MM.1S (cell line): ENCODE results near the gene C19orf38.

Experiments
- DNase-seq: peaks from one replicate; pipeline ENCODE4 v3.0.0-alpha.2; 2015
- H2AFZ ChIP-seq: fragments of 300-600 bp; sonication (generic); 2 replicates; pipeline ENCODE4 v1.6.0; 2016; ENCODE audit warnings: antibody characterized with exemption, low read length
- H3F3A ChIP-seq: fragments of 300-600 bp; sonication (generic); 2 replicates; pipeline ENCODE4 v1.6.1; 2016; ENCODE audit warnings: mild to moderate bottlenecking, antibody characterized with exemption, low read length, moderate library complexity, mixed read lengths; ENCODE audit not compliant: insufficient read depth
- H3K27ac ChIP-seq: fragments of 300-600 bp; sonication (generic); 2 replicates; pipeline ENCODE4 v1.5.1; 2016; ENCODE audit warnings: mild to moderate bottlenecking, low read length
- H3K27me3 ChIP-seq: fragments of 300-600 bp; sonication (generic); replicated peaks from 2 replicates; pipeline ENCODE4 v1.6.0; 2016; ENCODE audit warnings: low read length; ENCODE audit not compliant: insufficient read depth
- H3K36me3 ChIP-seq: fragments of 300-600 bp; sonication (generic); replicated peaks from 2 replicates; pipeline ENCODE4 v1.6.1; 2016; ENCODE audit warnings: mild to moderate bottlenecking, low read length, mixed read lengths; ENCODE audit not compliant: insufficient read depth
- H3K4me1 ChIP-seq: fragments of 300-600 bp; sonication (generic); 2 replicates; pipeline ENCODE4 v1.6.1; 2016; ENCODE audit warnings: low read length, mixed read lengths
- H3K4me2 ChIP-seq: fragments of 300-600 bp; sonication (generic); 2 replicates; pipeline ENCODE4 v1.6.0; 2016; ENCODE audit warnings: low read depth, low read length
- H3K4me3 ChIP-seq: fragments of 300-600 bp; sonication (generic); 2 replicates; pipeline ENCODE4 v1.5.1; 2016; ENCODE audit warnings: low read length, mixed read lengths
- H3K79me2 ChIP-seq: fragments of 300-600 bp; sonication (generic); 2 replicates; pipeline ENCODE4 v1.6.1; 2016; ENCODE audit warnings: mixed run types, low read length, mixed read lengths
- H3K9ac ChIP-seq: fragments of 300-600 bp; sonication (generic); 2 replicates; pipeline ENCODE4 v1.6.1; 2016; ENCODE audit warnings: low read length, mixed read lengths
- H3K9me2 ChIP-seq: fragments of 300-600 bp; sonication (generic); replicated peaks from 2 replicates; pipeline ENCODE4 v1.6.1; 2016; ENCODE audit warnings: mild to moderate bottlenecking, low read length, mixed read lengths; ENCODE audit not compliant: insufficient read depth
- H3K9me3 ChIP-seq: fragments of 300-600 bp; sonication (generic); replicated peaks from 2 replicates; pipeline ENCODE4 v1.6.1; 2016; ENCODE audit warnings: mild to moderate bottlenecking, low read length, mixed read lengths; ENCODE audit not compliant: insufficient read depth
- H4K20me1 ChIP-seq: fragments of 300-600 bp; sonication (generic); 2 replicates; pipeline ENCODE4 v1.6.1; 2016; ENCODE audit warnings: mild to moderate bottlenecking, low read length, moderate library complexity, mixed read lengths; ENCODE audit not compliant: insufficient read depth
- EZH2 ChIP-seq: fragments of 300-600 bp; sonication (generic); optimal IDR thresholded peaks from 2 replicates; pipeline ENCODE3; 2017; ENCODE audit warnings: low read depth, mild to moderate bottlenecking, antibody characterized with exemption, low read length, mixed read lengths
- EZH2phosphoT487 ChIP-seq: fragments of 300-600 bp; sonication (generic); IDR thresholded peaks from 2 replicates; pipeline ENCODE4 v1.6.1; 2018; ENCODE audit warnings: antibody characterized with exemption, low read length
- TF ChIP-seq, protein P1 (sequence below): fragments of 300-600 bp; sonication (generic); IDR thresholded peaks from 2 replicates; pipeline ENCODE4 v1.5.1; 2016; ENCODE audit warnings: antibody characterized with exemption, low read length, mixed read lengths

The C19orf38 gene

GRCh38 chr19:10828981-10829821, 19.0 kb upstream of the C19orf38 start:
- Histone ChIP-seq H3K9ac (no peak overlapping the region), H3K36me3 (no peaks in the 10 kb centered on the region), H3K4me2 (no peak overlapping the region), H3K9me3 (no peaks in the 10 kb centered on the region), H3K9me2 (no peaks in the 10 kb centered on the region), H3K27ac (no peak overlapping the region), H3K4me1 (no peaks in the 10 kb centered on the region), H2AFZ (no peak overlapping the region), H3K79me2 (no peaks in the 10 kb centered on the region), H3F3A (peaks cover 3% of the 10 kb centered on the region; the same call in 1 of the 2 replicates), H4K20me1 (no peaks in the 10 kb centered on the region), H3K4me3 (no peak overlapping the region), H3K27me3 (no peaks in the 10 kb centered on the region)
- DNase-seq = no peak
- no peak for TF ChIP-seq EZH2phosphoT487
- no peak for TF ChIP-seq EZH2
- TF ChIP-seq, protein P1, sequence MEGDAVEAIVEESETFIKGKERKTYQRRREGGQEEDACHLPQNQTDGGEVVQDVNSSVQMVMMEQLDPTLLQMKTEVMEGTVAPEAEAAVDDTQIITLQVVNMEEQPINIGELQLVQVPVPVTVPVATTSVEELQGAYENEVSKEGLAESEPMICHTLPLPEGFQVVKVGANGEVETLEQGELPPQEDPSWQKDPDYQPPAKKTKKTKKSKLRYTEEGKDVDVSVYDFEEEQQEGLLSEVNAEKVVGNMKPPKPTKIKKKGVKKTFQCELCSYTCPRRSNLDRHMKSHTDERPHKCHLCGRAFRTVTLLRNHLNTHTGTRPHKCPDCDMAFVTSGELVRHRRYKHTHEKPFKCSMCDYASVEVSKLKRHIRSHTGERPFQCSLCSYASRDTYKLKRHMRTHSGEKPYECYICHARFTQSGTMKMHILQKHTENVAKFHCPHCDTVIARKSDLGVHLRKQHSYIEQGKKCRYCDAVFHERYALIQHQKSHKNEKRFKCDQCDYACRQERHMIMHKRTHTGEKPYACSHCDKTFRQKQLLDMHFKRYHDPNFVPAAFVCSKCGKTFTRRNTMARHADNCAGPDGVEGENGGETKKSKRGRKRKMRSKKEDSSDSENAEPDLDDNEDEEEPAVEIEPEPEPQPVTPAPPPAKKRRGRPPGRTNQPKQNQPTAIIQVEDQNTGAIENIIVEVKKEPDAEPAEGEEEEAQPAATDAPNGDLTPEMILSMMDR = no peak

DNA sequence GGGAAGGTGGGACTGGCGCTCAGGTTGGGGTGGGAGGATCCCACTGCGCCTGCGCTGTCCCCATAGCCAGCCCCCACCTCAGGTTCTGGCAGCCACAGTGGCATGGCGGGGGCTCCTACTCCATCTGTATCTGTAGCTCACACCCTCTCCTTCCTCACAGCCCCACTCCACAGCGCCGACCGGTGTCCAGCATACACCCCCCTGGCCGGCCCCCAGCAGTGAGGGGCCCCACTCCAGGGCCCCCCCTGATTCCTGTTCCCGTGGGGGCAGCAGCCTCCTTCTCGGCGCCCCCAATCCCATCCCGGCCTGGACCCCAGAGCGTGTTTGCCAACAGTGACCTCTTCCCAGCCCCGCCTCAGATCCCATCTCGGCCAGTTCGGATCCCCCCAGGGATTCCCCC, 18.2 kb upstream of the C19orf38 start:
- H3K4me2 ChIP-seq = no peak overlapping the region
- no peaks in the 10 kb centered on the region for H3K9me3 ChIP-seq
- no peak overlapping the region for H3K4me3 ChIP-seq
- peaks cover 2% of the 10 kb centered on the region; the same call in 1 of the 2 replicates for H3K79me2 ChIP-seq
- H3K9ac ChIP-seq = no peak overlapping the region
- H3K27me3 ChIP-seq = no peaks in the 10 kb centered on the region
- H3K27ac ChIP-seq = no peak overlapping the region
- no peaks in the 10 kb centered on the region for H3K36me3 ChIP-seq
- H3K9me2 ChIP-seq = no peaks in the 10 kb centered on the region
- TF ChIP-seq EZH2 (no peak), EZH2phosphoT487 (no peak)
- TF ChIP-seq, protein P1 = no peak
- H3F3A ChIP-seq = peaks cover 7% of the 10 kb centered on the region; the same call in 1 of the 2 replicates
- no peaks in the 10 kb centered on the region for H4K20me1 ChIP-seq
- no peak for DNase-seq
- peaks cover under 1% of the 10 kb centered on the region; the same call in 1 of the 2 replicates for H3K4me1 ChIP-seq
- no peak overlapping the region for H2AFZ ChIP-seq

DNA sequence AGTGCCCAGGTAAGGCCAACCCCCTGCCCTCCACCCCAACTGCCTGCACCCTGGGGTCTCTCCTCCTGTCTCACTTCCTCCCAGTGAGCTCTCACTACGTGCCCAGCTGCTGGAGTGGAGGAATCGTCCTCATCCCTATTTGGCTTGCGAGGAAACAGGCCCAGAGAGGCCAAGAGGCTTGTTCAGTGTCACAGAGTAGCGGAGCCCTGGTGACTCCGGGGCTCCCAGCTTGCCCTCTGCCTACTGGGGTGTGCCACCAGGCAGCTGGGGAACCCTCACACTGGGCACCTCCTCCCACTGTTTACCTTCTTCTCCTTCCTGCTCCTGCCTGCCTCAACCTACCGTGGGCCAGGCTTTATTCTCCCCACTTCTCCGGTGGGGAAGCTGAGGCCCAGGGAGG, 17.8 kb upstream of the C19orf38 start:
- Histone ChIP-seq H3K79me2 (peaks cover 6% of the 10 kb centered on the region; the same call in 1 of the 2 replicates), H3K9ac (no peak overlapping the region)
- no peak for DNase-seq

More for the DNA sequence above, 17.8 kb upstream of the C19orf38 start:
- no peak overlapping the region for H3K4me3 ChIP-seq
- H4K20me1 ChIP-seq = no peaks in the 10 kb centered on the region
- peaks cover 5% of the 10 kb centered on the region; the same call in 1 of the 2 replicates for H3K4me1 ChIP-seq
- no peak overlapping the region for H2AFZ ChIP-seq
- no peak overlapping the region for H3K4me2 ChIP-seq
- TF ChIP-seq, protein P1 = no peak
- TF ChIP-seq EZH2phosphoT487 (no peak), EZH2 (no peak)
- H3K9me2 ChIP-seq = no peaks in the 10 kb centered on the region
- no peaks in the 10 kb centered on the region for H3K9me3 ChIP-seq
- H3K27ac ChIP-seq = no peak overlapping the region
- H3K36me3 ChIP-seq = no peaks in the 10 kb centered on the region
- H3K27me3 ChIP-seq = no peaks in the 10 kb centered on the region
- H3F3A ChIP-seq = peaks cover 7% of the 10 kb centered on the region; the same call in 1 of the 2 replicates
